T-helper 2 cell (primary cell): Measurements from ENCODE around the gene TXNRD1.
"Not testable (repeated sequence)": the region's sequence is repeated elsewhere in the genome, so short reads cannot be mapped to it uniquely, and the experiment has no call there.

ENCODE experiments used
- DNase-seq, 5 experiments: peaks; one replicate each; pipeline versions ENCODE4 v3.0.0 to v3.0.0-alpha.2; 2012 to 2022

TXNRD1 gene

DNA sequence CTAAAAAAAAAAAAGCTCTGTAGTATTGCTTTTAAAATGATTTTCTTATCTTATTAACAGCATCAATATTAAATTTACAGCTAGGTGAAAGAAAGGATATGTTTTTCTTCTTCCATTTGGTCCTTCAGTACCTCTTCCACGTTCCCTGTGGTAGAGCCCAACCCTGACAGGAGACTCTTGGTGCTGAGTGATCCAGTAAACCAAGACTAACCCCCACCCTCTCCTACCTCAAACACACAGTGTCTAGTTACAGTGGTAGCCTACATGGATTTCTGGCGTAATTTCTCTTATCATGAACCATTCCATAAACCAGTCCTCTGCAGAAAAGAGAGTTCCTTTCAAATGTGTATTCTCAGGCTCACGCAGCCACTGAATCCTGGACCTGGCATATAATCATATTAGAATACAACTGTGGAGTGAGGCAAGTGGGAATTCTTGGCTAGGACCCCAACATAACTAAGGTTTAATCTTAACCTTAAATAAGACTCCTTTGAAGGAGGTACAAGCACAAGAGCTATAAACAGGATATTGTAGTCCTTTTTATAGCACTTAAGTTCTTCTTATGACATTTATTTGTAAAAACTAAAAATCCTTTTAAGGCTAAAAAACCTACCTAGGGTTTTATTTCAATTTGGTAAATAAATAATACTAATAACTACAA lies 27.1 kb downstream of the TXNRD1 start:
- no peak for DNase-seq

- no peak for DNase-seq
Measured at GRCh38 chr12:104243551-104243950, 28.0 kb downstream of the TXNRD1 start.

DNA sequence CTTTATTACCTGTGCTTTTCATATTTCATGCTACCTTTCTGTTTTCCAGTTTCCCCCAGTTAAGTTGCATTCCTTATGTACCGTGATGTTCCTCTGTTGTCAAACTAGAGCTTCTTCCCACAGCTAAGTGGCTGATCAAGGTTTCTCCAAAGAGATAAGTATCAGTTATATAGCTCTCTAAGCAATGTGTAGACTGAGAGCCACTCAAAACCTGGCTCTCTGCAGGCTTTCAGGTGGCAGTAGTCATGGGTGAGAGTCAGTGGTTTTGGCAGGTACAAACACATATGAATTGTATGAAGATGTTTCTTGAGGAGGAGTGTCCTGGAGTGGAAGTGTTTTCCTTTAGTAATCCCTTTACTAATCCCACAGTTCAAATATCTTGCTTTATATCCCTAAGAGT lies 28.4 kb downstream of the TXNRD1 start:
- no peak for DNase-seq

- no peak for DNase-seq
Measured at GRCh38 chr12:104247698-104248097, 32.1 kb downstream of the TXNRD1 start.

DNA sequence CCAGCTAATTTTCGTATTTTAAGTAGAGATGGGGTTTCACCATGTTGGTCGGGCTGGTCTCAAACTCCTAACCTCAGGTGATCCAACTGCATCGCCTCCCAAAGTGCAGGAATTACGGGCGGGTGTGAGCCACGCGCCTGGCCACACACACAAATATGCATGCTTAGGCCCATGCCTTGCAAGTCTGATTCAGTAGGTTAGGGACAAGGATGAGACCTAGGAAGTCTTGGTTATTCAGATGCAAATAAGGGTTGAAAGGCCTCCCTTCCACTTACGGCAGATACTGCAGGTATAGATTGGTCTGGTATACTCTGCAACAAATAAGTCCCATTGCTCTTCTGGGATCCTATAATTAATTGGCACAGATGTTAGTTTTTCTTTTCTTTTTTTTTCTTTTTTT lies 32.9 kb downstream of the TXNRD1 start:
- DNase-seq, result no peak

DNA sequence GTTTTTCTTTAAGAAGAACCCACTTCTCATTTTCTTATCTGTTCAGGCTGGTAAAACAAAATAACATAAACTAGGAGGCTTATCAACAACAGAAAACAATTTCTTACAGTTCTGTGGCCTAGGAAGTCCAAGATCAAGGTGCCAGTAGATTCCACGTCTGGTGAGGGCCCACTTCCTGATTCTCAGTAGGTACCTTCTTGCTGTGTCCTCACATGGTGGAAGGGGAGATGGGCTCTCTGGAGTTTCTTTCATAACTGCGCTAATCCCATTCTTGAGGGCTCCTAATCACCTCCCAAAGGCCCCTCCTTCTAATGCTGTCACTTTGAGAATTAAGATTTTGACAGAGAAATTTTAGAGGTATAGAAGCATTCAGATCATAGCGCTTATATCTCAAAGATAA lies 33.4 kb downstream of the TXNRD1 start:
- DNase-seq, result no peak

DNA sequence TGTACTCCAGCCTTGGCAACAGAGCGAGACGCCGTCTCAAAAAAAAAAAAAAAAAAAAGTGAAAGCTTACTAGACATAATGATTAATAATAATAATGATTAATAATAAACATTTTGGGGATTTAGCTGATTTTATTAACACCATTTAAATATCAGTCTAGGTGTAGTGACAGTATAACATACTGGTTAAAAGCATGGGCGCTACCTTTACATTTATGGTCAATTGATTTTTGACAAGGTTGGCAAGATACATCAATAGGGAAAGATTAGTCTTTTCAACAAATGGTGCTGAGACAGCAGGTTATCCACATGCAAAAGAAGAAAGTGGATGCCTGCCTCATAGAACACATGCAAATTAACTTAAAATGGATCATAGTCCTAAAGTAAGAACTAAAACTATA lies 34.3 kb downstream of the TXNRD1 start:
- DNase-seq, result no peak

DNA sequence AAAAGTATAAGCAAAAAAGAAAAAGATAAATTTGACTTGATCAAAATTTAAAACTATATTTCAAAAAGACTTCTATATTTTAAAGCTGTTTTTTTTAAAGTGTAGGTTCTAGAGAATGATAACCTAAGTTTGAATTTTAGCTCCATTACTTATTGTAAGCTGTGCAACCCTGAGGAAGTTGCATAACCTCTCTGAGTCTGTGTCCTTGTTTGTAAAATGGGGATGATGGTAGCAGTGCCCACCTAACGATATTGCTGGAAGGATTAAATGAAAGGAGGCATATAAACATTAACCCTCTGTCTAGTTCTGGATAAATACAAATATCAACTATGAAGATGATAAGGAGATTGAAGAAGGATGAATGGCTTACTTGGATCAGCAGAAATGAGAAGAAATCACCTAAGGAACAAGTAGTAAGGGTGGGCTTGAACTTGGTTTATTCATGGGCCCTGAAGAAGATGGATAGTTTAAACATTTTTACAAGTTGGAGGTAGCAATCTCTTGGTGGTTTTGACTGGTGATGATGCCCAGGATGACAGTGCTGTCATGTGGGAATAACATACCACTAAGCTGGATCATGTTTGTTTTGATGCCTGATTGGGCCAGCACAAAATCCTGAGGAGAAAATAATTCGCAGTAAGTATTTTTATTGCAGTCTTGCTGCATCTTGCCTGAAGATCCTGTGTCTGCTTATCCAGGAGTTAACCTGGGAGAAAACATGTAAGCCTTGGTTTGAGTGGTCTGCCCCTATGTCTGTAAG lies 35.0 kb downstream of the TXNRD1 start:
- DNase-seq, result no peak

- DNase-seq, result no peak
Measured at GRCh38 chr12:104257913-104258472, 42.4 kb downstream of the TXNRD1 start.

DNA sequence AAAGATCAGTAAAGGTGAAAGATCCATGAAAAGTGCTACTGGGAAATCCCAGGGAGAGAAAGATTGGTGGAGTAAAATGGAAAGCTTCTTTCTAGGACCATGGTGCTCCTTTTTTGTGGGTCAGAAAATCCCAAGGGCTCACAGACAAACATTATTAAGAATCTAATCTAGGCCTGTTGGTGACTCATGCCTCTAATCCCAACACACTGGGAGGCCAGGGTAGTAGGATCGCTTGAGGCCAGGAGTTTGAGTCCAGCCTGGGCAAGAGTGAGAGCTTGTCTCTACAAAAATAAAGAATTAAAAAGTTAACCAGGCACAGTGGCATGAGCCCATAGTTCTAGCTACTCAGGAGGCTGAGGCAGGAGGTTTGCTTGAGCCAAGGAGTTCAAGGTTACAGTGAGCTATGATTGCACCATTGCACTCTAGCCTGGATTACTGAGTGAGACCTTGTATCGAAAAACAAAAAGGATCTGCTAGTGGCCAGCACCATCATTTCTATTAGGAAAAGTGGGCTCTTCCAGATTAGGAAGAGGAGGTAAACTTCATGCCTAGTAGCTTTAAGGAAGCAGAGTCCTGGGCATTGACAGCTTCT lies 43.0 kb downstream of the TXNRD1 start:
- DNase-seq, result no peak

- DNase-seq, result no peak
Measured at GRCh38 chr12:104263026-104263425, 47.4 kb downstream of the TXNRD1 start.

GRCh38 chr12:104263580-104264358 lies 48.2 kb downstream of the TXNRD1 start:
- no peak for DNase-seq

- not testable (repeated sequence) for DNase-seq
Measured at GRCh38 chr12:104265436-104265835, 49.9 kb downstream of the TXNRD1 start.

- DNase-seq, result no peak
Measured at GRCh38 chr12:104272938-104273337, 57.4 kb downstream of the TXNRD1 start.

DNA sequence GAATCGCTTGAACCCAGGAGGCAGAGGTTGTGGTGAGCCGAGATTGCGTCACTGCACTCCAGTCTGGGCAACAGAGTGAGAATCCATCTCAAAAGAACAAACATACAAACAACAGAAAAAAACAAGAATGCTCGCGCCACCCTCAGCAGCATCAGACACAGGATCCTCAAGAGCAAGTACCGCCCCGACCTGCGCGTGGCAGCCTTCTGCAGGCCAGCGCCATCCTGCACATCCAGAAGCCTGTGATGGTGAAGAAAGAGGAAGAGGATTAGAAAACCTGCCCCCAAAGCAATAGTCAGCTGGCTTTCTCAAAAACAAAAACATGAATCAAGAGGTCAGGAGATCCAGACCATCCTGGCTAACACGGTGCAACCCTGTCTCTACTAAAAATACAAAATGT lies 57.9 kb downstream of the TXNRD1 start:
- no peak for DNase-seq

- DNase-seq, result no peak
Measured at GRCh38 chr12:104274811-104275210, 59.2 kb downstream of the TXNRD1 start.

DNA sequence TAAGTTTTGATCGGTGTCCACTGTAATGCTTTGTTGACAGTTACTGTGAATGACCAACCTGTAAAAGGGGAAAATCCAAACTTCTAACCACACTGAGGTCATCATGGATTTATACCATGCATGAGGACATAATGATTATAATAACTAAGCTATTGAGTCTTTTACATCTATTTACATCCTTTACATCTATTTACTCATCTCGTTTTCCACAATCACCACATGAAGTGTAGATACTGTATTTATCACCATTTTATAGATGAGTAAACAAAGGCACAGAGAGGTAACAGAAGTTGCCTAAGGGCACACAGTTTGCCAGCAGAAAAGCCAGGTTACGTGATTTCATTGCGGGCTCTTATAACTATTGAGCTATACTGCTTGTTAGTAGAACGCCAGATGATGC lies 60.1 kb downstream of the TXNRD1 start:
- no peak for DNase-seq

DNA sequence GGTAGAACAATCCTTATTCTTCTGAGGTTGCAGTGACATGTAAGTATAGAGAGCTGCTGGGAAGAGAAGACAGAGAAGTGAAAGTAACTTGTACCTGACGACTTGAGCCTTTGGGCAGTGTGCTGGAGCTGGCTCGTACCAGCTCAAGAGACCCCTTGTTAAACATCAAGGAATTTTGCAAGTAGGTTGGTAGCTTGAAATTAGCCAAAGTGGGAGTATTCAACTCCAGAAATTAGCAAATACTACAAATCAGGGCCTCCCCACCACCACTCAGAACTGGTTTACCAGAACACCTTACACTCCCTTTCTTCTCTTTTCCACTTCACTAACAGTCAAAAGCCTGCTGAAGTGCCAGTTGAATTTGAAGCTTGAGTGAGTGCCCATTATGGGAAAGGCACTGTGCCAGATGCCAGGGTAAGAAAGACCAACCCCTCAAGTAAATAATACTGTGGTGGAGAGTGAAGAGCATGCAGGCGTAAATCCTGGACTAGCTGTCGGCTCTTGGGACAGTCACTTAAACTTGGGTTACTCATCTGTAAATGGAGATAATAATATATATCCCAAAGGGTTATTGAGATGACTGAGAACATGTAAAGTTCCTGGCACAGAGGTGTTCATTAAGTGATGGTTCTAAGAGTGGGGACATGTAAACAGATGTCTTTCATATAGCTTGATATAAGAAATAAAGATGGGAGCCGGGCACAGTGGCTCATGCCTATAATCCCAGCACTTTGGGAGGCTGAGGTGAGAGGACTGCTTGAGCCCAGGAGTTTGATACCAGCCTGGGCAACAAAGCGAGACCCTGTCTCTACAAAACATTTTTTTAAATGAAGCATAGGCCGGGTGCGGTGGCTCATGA lies 60.9 kb downstream of the TXNRD1 start:
- DNase-seq, result no peak

DNA sequence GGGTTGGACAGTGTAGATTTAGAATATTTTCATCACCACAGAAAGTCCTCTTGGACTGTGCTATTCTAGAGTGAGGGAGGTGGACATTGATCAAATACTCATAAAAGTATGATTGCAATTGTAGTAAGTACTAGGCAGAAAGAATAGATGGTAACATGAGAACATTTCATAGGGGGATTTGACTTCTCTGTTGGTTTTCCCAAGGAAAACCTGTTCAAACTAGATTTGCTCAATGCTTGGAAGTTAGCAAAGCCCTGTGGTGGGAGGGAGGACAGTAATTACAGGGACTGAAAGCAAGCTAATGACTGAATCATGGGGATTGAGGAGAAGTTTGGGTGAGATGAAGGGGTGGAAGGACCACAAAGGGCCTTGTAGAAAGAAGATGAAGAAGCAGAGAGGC lies 63.6 kb downstream of the TXNRD1 start:
- DNase-seq, result no peak

- no peak for DNase-seq
Measured at GRCh38 chr12:104280111-104280510, 64.5 kb downstream of the TXNRD1 start.

DNA sequence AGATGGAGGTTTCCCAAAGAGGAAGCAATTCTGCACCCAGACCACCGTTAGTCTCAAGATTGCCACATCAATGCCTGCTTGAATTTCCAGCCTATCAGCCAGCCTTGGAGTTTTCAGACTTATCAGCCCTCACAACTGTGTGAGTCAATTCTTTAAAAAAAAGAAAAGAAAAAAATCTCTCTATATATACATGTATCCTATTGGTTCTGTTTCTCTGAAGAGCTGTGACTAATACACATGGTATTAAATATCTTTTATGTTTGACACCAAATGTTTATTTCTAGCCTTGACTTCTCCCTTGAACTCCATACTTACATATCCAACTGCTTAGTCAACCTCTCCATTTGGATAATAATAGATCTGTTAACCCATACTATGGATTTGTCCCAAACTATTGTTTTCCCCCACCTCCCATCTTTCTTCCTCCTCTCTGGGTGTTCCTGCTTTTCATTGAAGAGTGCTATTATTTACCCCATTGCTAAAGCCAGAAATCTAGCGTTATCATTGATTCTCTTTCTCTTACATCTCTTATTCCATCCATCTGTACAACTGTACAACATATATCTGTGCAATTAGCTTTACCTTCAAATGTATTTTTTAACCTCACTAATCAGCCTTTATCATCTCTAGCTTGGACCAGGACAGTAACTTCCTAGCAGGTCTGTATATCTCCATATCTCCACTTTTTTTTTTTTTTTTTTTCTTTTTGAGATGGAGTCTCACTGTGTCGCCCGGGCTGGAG lies 65.3 kb downstream of the TXNRD1 start:
- DNase-seq, result no peak
